Heart left ventricle (tissue), 16 donors: Measurements from ENCODE around the gene SYDE2. TPM values are rescaled to one million over a fixed set of nuclear protein-coding genes. Genes with fewer than 3 reads are reported as not detected.

ENCODE experiments used
- ATAC-seq, 4 donors: fragments of 200-7000 bp; cut with Tn5 transposase; one replicate each; pipeline ENCODE4 v1.9.1; 2020 to 2022; ENCODE audit warnings: moderate library complexity in 4 of 4, mild to moderate bottlenecking in 3 of 4, moderate number of reproducible peaks in 1 of 4
- DNase-seq, 5 donors: peaks; one replicate each; pipeline ENCODE4 v3.0.0-alpha.2; 2020
- H3K27ac ChIP-seq, 12 donors: fragments of 200-600 bp; sonication (generic) in 4 of 12; one replicate each; pipeline versions ENCODE4 v1.5.0 to v1.8.0; 2016 to 2022; ENCODE audit warnings: mild to moderate bottlenecking in 2 of 12
- H3K27me3 ChIP-seq, 9 donors: fragments of 200-600 bp; sonication (generic) in 2 of 9; one replicate each; pipeline versions ENCODE4 v1.5.1 to v1.8.0; 2016 to 2022; ENCODE audit warnings: mild to moderate bottlenecking in 3 of 9
- H3K36me3 ChIP-seq, 9 donors: fragments of 200-600 bp; sonication (generic) in 2 of 9; one replicate each; pipeline versions ENCODE4 v1.5.0 to v1.8.0; 2018 to 2022; ENCODE audit warnings: mild to moderate bottlenecking in 2 of 9
- H3K4me1 ChIP-seq, 12 donors: fragments of 200-600 bp; sonication (generic) in 4 of 12; one replicate each; pipeline versions ENCODE4 v1.5.0 to v1.8.0; 2016 to 2022; ENCODE audit warnings: mild to moderate bottlenecking in 3 of 12
- H3K4me3 ChIP-seq, 12 donors: fragments of 200-600 bp; sonication (generic) in 4 of 12; one replicate each; pipeline versions ENCODE4 v1.5.0 to v1.8.0; 2017 to 2022; ENCODE audit warnings: mild to moderate bottlenecking in 9 of 12, moderate library complexity in 4 of 12
- H3K9me3 ChIP-seq, 12 donors: fragments of 200-600 bp; sonication (generic) in 4 of 12; one replicate each; pipeline versions ENCODE4 v1.5.0 to v1.8.0; 2016 to 2022; ENCODE audit warnings: mild to moderate bottlenecking in 1 of 12
- CTCF ChIP-seq, 12 donors: fragments of 200-600 bp; sonication (generic) in 4 of 12; IDR thresholded peaks; one replicate each; pipeline versions ENCODE4 v1.5.0 to v1.8.0; 2018 to 2022; ENCODE audit warnings: antibody characterized with exemption in 12 of 12, mild to moderate bottlenecking in 5 of 12
- POLR2A ChIP-seq, 2 donors: fragments of 450-650 bp; IDR thresholded peaks; one replicate each; pipeline ENCODE4 v1.6.1; 2017; ENCODE audit warnings: antibody characterized with exemption in 2 of 2, mild to moderate bottlenecking in 2 of 2, moderate library complexity in 2 of 2
- WGBS, 4 donors: extraction: QIAGEN DNeasy Blood & Tissue Kit in 2 of 4; methylation state at CpG; one replicate each; pipeline versions ENCODE4 v1.1.5 to v1.1.7; 2013 to 2018; 5-methylcytosine and 5-hydroxymethylcytosine counted together
- intact Hi-C, 10 donors: fragments of 100-400 bp; cut with DNase I; formaldehyde crosslinking; loops; one replicate each; pipeline versions ENCODE4 v1.11.1 to v1.14.2; 2022
- polyA plus RNA-seq, 2 donors: library from polyadenylated mRNA; stranded (reverse); fragments of 200-250 nt; gene quantifications; one replicate each; pipeline ENCODE4 v1.2.3, GENCODE V29; 2013
- total RNA-seq, 9 donors: library from RNA; depleted of rRNA in 2 of 9; stranded (reverse); fragments of >200 nt in 2 of 9; fragmentation: NEBNext Ultra II Directional in 3 of 9; extraction: Animal tissue kit (Norgen Biotek cat#: 25700) in 3 of 9; gene quantifications; one replicate each; pipeline versions ENCODE4 v1.1.0 to v1.2.4, GENCODE V29; 2016 to 2023
- donor health status: ischemic (EF 13 %, LVEDD 7.1; RV severe dilation, severe dysfunction).
- donor health status: healthy with polysubstance abuse.
- donor health status: DM: no; HTN: yes; CAD: no.
- donor health status: DM: no; HTN: no; CAD: no.
- donor health status: ischemic (EF 25% LVEDD 6.9; RV normal size, moderate dysfunction).
- donor health status: ischemic (EF 25% LVEDD 5.7; RV mildly dilated, moderate dysfunction).
- donor health status: healthy.
- donor health status: DM: yes; HTN: yes; CAD: no.
- donor health status: ischemic (EF 35%, LVEDD 5.7; RV mildly dilated, moderate dysfunction).
- donor health status: nonischemic (EF 11% LVEDD 7.7; RV severe dilation, severe dysfunction).
- donor health status: DM: yes; HTN: yes; CAD: no.
- donor health status: PGD.
- donor health status: ischemic (EF 29% LVEDD 5.4; RV normal size, mild dysfunction).
- donor health status: nonischemic (EF 23%, LVEDD 6.1; RV moderate dilation, normal function).

SYDE2 gene
- total and polyA plus RNA-seq, 11 donors = 2.4 to 25.8 (median 19.4) TPM

GRCh38 chr1:85125891-85126290 is 74.9 kb downstream of the SYDE2 start:
- no peaks in the 10 kb centered on the region for H3K9me3 ChIP-seq
- H3K4me1 ChIP-seq = no peaks in the 10 kb centered on the region
- no peaks in the 10 kb centered on the region for H3K27me3 ChIP-seq
- no peak overlapping the region for H3K4me3 ChIP-seq
- DNase-seq = no peak
- H3K27ac ChIP-seq = no peak overlapping the region
- intact Hi-C loops = no loop called here
- TF ChIP-seq POLR2A (IDR thresholded peaks at IDR 0.05) = no peak
- TF ChIP-seq CTCF (IDR thresholded peaks at IDR 0.05) = no peak
- 51 to 68% (median 64%) methylated on average over 1 of the region's 1 CpG for WGBS, 4 donors
- ATAC-seq = no peak
- no peaks in the 10 kb centered on the region for H3K36me3 ChIP-seq

- H3K4me3 ChIP-seq = no peak overlapping the region
- ATAC-seq (no peak), DNase-seq (no peak)
- H3K27ac ChIP-seq = no peak overlapping the region
- H3K9me3 ChIP-seq = no peaks in the 10 kb centered on the region
- H3K36me3 ChIP-seq = no peaks in the 10 kb centered on the region
- intact Hi-C loops = no loop called here
- 62 to 81% (median 74%) methylated on average over 5 of the region's 5 CpGs for WGBS, 4 donors
- TF ChIP-seq CTCF (IDR thresholded peaks at IDR 0.05) (no peak), POLR2A (IDR thresholded peaks at IDR 0.05) (no peak)
- H3K27me3 ChIP-seq = no peaks in the 10 kb centered on the region
- H3K4me1 ChIP-seq = no peaks in the 10 kb centered on the region
Observed at GRCh38 chr1:85124091-85124490, 76.7 kb downstream of the SYDE2 start.

GRCh38 chr1:85122169-85122568 is 78.6 kb downstream of the SYDE2 start:
- WGBS, 4 donors = 70 to 86% (median 79%) methylated on average over 2 of the region's 2 CpGs
- no peak overlapping the region for H3K27ac ChIP-seq
- no peak overlapping the region for H3K4me3 ChIP-seq
- no peaks in the 10 kb centered on the region for H3K9me3 ChIP-seq
- intact Hi-C loops = no loop called here
- peaks cover 0 to 4% (median 0%) of the 10 kb centered on the region in 12 donors for H3K4me1 ChIP-seq
- H3K36me3 ChIP-seq = no peaks in the 10 kb centered on the region
- no peaks in the 10 kb centered on the region for H3K27me3 ChIP-seq
- TF ChIP-seq CTCF (IDR thresholded peaks at IDR 0.05) (no peak), POLR2A (IDR thresholded peaks at IDR 0.05) (no peak)
- ATAC-seq (no peak), DNase-seq (no peak)

- DNase-seq (no peak), ATAC-seq (no peak)
- Histone ChIP-seq H3K36me3 (no peaks in the 10 kb centered on the region), H3K4me3 (no peak overlapping the region), H3K27me3 (no peaks in the 10 kb centered on the region), H3K9me3 (no peaks in the 10 kb centered on the region), H3K4me1 (peaks cover 0 to 4% (median 0%) of the 10 kb centered on the region in 12 donors), H3K27ac (no peak overlapping the region)
- 89 to 92% (median 90%) methylated on average over 4 of the region's 4 CpGs for WGBS, 4 donors
- TF ChIP-seq CTCF (IDR thresholded peaks at IDR 0.05) (no peak), POLR2A (IDR thresholded peaks at IDR 0.05) (no peak)
- intact Hi-C loops = no loop called here
Observed at GRCh38 chr1:85121744-85122143, 79.1 kb downstream of the SYDE2 start.
